Right lobe of liver (tissue), 4 donors: ENCODE data around the gene PITX2.

Source experiments
- POLR2A ChIP-seq: fragments of 450-650 bp; IDR thresholded peaks from one replicate; pipeline ENCODE4 v1.6.1; 2017; ENCODE audit warnings: antibody characterized with exemption, mild to moderate bottlenecking
- TF ChIP-seq, protein P1 (sequence below), 4 donors: fragments of 200-600 bp in 3 of 4; fragments of 450-650 bp in 1 of 4; IDR thresholded peaks; one replicate each; pipeline versions ENCODE4 v1.5.1 to v1.8.0; 2016 to 2022; ENCODE audit warnings: antibody characterized with exemption in 4 of 4, mild to moderate bottlenecking in 2 of 4
- donor health status: DM: no; HTN: no; CAD: no.
- donor health status: DM: no; HTN: no; CAD: no.
- donor health status: DM: no; HTN: yes; CAD: no.

DNA sequence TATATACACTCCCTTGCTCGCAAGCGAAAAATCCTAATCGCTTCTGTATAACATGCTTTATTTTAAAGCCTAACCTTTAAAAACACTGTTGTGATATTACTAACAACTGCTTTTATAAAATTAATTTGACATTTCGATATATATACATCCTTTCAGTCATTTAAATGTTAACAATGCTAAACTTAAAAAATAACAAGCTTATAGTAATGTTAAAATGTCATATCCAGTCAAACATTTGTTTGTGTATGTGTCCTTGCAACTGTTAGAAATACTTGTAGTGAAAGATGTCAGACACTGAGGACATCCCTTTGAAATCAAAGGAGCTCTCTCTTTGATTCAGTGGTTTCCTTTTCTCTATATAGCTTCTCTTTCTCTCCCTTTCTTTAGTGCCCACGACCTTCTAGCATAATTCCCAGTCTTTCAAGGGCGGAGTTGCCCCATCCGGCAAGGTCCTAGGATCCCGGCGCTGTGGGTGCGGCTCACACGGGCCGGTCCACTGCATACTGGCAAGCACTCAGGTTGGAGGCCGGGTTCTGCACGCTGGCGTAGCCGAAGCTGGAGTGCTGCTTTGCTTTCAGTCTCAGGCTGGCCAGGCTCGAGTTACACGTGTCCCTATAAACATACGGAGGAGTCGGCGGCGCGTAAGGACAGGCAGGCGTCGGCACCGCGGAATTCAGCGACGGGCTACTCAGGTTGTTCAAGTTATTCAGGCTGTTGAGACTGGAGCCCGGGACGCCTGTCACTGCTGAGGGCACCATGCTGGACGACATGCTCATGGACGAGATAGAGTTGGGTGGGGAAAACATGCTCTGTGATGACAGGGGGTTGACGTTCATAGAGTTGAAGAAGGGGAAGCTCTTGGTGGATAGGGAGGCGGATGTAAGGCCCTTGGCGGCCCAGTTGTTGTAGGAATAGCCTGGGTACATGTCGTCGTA, 5.0 kb downstream of the PITX2 start:
- TF ChIP-seq, protein P1, sequence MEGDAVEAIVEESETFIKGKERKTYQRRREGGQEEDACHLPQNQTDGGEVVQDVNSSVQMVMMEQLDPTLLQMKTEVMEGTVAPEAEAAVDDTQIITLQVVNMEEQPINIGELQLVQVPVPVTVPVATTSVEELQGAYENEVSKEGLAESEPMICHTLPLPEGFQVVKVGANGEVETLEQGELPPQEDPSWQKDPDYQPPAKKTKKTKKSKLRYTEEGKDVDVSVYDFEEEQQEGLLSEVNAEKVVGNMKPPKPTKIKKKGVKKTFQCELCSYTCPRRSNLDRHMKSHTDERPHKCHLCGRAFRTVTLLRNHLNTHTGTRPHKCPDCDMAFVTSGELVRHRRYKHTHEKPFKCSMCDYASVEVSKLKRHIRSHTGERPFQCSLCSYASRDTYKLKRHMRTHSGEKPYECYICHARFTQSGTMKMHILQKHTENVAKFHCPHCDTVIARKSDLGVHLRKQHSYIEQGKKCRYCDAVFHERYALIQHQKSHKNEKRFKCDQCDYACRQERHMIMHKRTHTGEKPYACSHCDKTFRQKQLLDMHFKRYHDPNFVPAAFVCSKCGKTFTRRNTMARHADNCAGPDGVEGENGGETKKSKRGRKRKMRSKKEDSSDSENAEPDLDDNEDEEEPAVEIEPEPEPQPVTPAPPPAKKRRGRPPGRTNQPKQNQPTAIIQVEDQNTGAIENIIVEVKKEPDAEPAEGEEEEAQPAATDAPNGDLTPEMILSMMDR (IDR thresholded peaks at IDR 0.05), result no peak
- no peak for TF ChIP-seq POLR2A
